GM19372 (cell line): ENCODE data around the gene DNAH1.

Experiments used
- ATAC-seq: cut with Tn5 transposase; IDR thresholded peaks from one replicate; pipeline ENCODE4 v1.9.1; 2021; ENCODE audit warnings: mild to moderate bottlenecking, low read depth, moderate library complexity; ENCODE audit not compliant: unreplicated experiment

Gene DNAH1

DNA sequence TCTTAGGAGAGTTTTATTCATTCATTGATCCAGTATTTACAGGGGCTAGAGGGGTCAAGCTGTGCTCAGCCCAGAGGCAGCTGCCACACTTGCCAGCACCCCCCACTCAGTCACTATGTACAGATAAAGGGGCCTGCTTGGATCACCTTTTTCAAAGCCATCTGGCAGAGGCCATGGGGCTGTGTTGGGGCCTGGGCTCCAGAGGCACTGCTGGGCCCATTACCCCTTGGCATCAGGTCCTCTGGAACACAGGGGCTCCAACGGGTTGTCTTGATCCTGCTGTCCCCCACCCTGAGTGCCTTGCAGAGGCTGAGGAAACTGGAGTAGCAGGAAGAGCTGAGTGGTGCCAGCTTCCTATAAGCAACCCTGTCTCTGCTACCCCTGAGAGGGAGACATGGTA, 84.9 kb downstream of the DNAH1 start:
- no peak for ATAC-seq

DNA sequence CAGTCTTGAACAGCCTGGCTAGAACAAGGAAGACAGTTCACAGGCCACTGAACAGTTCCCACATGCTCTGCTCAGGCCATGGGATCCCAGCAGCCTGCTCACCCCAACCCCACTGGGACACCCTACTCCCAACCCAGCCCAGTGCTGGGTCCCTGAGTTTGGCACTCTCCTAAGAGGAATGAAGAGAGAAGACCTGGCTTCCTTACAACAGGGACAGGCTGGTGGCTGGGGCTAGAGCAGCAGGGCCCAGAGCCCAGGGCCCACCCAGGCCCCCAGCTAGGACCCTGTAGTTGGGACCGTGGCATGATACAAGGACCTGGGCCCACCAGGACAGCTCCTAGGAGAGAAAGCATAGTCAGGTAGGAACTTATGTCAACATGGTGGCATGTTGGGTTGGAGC, 85.4 kb downstream of the DNAH1 start:
- no peak for ATAC-seq

DNA sequence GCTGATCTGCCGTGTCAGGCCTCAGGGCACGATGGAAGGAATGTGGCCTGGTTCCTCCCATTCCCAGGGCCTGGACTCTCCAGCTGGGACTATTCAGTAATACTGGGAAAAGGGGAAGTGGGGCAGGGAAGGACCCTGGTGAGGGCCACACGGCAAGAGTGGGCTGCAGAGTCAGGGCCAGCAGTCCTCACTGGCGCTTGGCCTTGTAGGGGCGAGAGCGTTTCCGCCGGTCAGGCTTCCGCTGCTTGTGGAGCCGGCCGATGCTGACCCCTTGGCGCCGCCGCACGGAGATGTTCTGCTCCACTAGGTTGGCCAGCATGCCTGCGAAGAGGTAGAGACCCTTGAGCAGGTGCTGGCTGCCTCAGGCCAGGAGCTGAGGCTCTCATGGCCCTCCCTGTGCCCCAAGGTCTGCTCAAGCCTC, 86.0 kb downstream of the DNAH1 start:
- no peak for ATAC-seq

DNA sequence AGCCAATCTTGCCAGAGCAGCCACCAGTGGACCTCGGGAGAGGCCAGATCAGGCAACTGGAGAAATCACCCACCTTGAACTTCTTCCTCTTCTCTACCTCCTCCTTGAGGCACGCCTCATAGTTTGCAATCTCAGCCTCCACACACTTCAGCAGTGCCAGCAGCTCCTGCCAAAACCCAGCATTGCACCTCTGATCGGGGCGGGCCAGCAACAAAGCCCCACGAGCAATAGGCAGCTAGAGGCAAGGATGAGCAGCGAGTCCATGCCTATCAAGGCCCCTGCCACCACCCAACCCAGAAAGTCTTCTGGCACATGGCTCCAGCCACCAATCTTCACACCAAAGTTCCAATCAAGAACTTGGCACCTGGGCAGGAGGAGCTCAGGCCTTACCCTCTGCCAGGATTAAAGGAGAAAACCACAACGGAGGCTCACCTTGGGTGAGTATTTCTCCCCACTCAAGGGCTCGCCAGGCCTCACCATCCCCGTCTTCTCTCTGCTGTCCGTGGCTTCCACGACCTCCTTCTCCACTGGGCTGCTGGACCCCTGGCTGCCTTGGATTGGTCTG, 86.7 kb downstream of the DNAH1 start:
- ATAC-seq = no peak

DNA sequence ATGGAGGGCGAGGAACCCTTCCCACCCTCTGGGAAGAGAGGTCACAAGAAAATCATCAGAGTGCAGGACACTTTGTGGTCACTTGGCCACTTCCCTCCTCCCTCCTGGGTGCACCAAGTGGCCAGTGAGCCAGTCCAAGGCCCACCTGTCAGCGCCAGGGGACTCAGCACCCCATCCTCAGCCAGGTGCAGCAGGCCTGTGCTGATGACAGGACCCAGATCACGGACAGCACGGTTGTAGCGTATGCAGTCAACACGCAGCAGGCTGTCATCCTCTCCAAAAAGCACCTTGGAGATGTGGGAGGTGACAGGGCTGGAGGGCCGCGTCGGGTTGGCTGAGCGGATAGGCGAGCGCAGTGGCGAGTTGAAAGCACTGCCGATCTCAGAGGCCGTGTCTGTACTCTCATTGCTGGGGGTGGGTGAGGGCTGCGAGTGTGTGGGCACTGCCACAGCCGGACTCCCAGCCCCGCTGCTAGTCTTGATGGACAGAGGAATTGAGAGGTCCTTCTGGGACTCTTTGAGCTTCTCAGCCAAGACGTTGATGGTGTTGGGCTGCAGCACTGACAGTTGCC, 87.2 kb downstream of the DNAH1 start:
- ATAC-seq = no peak

DNA sequence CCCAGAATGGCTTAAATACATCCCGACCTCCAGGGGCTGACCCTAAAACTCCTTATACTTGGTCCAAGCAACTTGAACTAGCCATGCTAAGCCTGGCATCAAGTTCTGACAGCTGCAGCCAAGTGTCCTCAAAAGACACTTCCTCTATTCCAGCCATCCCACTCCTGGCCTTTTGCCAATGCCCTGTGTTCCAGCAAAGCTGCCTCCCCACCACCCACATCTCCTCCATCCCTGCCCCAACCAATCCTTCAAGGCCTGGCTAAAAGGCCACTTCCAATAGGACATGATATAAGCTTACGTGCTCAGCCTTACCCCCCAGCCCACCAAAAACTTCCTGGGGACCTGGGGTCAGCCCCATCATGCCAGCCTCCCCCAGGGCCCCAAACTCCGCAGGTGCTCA, 87.8 kb downstream of the DNAH1 start:
- no peak for ATAC-seq

DNA sequence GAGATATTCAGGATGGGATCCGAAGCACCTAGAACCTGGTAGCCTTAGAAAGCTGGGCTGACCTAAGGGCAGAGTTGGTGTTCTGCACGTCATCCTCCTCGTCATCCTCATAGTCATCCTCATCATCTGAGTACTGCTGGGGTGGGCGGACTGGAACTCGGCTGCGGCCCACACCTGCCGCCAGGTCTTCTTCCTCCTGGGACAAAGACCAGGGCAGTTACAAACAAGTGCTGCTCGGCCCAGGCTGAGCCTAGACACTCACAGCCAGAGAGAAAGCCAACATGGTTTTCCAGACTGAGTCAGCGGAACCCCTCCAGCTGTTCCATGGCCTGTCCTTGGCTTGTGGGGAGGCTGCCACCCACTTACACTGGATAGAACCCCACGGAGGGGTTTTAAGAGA, 88.3 kb downstream of the DNAH1 start:
- ATAC-seq = no peak

DNA sequence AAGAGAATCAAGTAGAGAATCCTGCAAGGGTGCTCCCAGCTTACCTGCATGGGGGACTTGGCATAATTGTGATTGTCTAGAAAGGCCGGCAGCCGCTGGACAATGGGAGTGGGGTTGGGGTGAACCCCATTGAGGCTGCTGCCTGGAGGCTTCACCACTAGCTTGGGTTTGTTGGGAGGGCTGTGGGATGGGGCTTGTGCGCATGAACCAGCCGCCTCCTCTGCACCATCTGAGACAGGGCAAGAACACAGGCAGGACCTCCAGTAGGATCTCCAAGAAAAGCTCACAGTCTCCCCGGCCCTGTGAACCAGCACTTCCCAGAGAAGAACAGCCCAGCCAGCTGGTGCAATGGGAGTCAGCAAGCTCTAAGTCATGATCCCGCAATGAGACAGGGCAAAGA, 88.9 kb downstream of the DNAH1 start:
- no peak for ATAC-seq

DNA sequence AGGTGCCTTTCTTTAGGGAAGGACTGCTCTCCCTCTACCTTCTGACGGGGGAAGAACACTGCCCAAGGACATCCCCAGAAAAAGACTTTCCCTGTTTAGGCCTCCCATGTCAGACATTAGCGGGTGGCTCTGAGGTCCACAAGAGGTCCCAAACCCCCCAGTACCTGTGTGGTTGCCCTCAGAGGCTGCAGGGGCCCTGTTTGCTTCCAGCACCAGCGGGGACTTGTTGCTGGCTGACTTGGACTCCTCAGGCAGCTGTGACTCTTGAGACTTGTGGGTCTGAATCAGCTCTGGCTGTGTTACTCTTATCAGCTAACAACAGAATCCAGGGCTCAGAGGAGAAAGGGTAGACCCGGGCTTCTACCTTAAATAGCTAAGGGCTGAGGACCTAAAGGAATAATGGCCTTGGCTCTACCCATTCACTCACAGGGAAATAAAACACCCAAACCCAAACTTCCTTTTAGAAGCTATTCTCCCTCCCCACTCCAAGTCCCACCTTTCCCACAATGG, 89.5 kb downstream of the DNAH1 start:
- ATAC-seq = no peak

DNA sequence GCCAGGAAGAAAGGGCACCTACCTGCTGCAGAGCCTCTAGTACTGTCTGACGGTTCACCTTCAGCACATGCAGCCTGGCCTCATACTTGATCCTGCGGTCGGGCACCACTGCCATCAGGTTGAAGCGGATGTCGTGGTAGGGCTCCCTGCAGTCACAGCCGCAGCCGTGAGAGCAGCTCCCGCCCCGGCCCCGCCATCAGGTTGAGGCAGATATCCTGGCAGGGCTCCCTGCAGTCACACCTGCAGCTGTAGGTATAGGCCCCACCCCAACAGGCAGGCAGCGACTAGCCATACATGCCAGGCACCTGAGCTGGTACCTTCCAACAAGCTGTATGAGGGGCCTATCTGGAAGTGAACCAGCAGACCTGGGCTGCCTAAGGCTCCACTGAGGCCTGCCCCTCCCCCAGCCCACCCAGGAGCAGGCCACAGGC, 90.1 kb downstream of the DNAH1 start:
- ATAC-seq = no peak

DNA sequence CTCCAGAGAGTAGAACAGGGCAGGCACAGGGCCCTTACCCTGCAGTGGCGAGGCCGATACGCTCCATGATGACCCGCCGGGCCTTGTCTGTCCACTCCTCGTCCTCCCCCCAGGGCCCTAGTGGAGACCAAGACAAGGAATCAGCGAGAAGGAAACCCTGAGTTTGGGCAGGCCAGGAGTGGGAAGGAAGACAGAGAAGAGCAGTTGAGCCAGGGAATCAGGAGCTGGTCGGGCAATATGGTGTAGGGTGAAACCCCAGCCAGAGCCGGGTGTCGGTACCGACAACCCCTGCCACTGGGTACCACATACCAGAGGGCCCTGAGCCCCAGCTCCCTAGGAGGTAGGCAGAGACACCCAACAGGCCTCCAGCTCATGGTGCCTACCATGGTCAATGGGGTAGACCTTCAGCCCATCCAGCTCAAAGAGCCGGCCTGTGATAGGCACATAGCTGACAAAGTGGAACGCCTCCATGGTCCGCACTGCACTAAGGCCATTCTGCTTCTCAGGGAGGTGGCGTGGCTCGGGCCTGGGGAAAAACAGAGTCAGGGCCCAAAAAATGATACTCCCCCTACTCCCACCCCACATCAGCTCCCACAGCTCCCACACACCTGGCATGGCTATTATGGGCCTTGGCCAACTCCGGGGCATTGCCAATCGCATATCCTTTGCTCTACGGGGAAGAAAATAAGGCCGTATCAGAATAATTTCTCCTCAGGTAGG, 90.8 kb downstream of the DNAH1 start:
- ATAC-seq = no peak

DNA sequence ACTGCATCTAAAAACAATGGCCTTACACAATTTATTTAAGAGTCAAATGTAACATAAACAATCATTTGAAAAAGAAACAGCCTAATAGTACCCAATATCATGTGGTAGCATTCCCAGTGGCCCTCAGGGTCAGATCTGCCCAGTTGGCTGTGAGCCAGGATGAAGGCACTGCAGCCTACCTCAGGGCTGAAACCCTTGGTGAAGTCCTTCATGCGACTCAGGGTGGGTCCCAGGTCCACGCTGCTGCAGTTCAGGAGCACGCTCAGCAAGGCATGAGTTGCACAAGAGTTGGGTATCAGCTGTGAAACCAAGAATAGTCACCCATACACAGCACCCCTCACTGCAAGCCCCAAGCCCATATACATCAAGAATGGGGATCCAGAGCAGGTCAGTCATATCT, 91.7 kb downstream of the DNAH1 start:
- ATAC-seq = no peak

DNA sequence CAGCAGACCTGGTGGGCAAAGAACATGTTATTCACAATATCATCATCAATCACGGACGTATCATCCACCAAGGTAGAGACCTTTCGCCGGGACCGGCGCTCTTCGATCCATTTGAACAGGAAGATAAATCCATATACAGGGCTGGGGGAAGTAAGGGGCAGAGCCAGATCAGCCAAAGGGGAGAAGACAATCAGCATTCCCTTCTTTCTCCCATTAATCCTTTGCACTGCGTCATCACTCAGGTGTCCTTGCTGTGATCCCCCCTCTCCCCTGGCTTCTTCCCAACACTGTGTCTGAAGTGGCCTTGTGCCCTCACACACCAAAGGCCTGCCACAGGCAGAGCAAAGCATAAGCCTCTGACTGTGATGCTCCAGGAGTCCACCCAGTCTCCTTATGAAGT, 92.3 kb downstream of the DNAH1 start:
- no peak for ATAC-seq

DNA sequence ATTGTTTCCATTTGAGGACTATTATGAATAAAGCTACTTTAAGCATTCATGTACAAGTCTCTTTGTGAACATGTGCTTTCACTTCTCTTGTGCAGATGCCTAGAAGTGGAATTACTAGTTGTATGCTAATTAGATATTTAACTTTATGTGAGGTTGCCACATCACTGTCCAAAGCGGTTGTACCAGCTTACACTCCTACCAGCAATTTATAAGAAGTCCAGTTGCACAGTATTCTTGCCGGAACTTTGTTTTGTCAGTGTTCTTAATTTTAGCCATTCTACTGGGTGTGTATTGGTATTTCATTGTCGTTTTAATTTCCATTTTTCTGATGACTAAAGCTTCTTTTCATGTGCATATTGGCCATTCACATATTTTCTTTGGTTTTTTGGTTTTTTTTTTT, 99.7 kb downstream of the DNAH1 start:
- ATAC-seq = no peak

DNA sequence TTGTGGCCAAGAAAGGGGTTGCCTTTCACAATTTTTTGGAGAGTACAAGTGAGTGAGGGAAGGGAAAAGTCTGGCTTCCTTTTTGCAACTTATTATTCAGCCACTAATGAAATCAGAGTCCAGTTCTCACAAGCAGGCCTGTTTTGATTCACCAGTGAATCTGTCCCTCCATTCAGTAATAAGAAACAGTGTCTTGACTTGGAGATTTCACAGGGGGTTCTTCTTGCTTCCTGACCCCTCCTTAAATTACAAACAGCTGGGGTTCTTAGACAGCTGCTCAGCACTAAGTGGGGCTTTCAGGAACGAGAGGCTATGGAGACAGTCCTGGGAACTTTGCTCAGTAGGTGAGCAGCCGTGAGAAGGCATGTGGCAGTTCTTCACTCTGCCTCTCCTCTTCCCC, 104.3 kb downstream of the DNAH1 start:
- no peak for ATAC-seq

DNA sequence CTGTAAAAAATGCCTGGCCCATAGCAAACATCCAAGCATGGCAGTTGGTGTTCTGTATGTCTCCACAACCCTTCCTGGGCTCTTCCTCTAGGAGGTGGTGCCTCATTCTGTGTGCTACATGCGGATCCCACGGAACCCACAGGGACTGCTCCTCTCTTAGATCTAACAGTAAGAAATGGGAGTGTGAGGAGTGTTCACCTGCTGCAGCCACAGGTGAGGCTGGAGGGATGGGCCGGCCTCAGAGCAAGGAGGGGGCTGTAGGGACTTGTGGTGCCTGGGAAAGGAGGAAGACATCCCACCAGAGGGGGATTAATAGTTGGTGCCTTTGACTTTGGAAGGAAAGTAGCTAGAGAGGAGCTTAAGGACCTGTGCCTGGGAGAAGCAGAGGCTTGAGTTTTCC, 106.5 kb downstream of the DNAH1 start:
- ATAC-seq = no peak

DNA sequence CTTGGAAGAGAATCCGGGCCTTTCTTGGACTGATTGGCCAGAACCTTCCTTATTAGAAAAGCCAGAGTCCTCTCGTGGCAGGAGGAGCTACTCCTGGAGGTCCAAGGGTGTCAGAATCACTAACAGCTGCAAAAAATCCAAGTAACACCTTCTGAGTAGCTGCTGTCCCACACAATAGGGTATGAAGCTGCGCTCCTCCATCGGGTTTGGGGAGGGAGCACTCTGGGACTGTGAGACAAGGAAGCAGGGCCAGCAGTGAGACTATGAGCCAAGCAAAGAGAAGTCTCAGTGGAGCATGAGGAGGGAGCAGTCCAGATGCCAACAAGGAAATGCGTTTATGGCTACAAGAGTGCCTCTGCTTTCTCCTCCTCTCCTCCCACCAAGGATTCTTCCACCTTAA, 107.1 kb downstream of the DNAH1 start:
- no peak for ATAC-seq

DNA sequence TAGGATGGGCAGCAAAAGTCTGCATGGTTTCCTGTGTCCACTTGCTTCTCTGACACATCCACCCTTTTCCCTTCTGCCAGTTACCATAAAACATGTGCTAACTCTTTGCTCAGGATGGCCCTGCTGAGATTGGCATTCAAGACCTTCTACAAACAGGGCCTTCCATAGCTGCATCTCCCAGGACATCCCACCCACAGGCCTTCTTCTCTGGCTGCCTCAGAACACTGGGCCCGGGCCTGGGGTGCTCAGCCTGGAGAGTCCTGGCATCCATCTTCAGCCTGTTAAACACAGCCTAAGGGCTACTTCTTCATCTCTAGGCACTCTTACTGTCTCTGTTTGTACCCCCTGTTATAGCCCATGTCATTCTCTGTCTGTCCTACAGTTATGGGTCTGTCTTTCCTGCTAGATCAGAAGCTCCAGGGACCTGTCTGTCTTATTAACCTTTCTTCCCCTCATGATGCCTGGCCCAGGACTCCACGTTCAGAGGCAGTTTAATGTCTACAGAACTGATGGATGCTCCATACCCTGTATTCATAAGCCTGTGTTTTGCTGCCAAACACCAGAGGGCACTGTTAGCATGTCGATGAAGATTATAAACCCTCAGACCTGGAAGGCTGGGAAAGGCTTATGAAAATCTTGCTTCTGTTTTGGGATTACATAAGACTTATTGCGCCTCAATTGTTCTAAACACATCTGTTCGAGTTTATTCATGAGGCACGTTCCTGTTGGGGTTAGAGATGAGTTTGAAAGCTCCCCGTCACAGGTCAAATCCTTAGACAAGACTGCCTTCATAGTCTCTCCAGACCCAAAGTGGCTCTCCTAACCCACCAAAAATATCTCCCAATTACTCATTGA, 112.3 kb downstream of the DNAH1 start:
- no peak for ATAC-seq

DNA sequence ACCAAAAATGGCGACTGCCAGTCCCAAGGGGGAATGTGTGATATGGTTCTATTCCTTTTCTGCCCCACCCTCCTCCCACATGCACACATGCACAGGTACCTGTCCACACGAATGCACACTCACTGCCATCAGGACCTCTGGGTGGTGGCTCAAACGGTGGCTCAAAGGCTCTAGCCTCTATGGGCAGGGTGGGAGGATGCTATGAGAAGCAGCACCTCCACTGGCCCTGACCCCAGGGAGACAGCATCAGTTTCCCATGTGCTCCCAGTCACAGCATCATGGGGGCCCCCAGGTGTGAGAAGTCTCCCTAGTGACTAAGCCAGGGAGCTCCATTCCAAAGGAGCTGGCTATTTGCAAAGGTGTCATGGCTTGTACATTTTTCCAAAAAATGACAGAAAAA, 112.9 kb downstream of the DNAH1 start:
- ATAC-seq = no peak

DNA sequence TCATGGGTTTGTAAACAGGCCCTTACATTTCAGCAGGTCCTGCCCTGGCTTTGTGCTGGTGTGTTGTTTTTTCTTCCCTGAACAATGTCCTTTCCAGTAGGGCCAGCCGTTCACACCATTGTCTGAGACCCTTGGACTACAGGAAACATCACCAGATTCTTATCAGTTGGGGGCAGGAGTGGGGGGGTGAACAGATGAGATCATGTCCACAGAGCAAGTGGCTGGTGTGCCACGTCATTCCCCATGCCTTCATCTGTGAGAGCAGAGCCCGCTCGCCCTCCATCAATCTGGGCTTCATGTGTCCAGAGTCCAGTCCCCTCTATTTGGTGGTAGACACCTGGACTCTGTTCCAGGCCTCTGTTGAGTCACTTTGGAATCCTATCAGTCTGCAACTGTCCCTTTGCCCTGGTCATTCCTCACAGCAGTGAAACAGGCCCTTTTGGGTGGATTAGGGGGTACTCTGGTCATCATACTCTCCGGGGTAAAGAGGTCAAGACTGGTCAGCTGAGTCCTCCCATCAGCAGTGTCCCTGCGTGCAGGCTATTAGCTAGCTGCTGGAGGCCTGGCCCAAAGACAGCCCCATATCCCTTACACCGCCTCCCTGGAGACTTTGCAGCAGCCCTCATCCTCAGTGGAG, 113.8 kb downstream of the DNAH1 start:
- ATAC-seq = no peak

DNA sequence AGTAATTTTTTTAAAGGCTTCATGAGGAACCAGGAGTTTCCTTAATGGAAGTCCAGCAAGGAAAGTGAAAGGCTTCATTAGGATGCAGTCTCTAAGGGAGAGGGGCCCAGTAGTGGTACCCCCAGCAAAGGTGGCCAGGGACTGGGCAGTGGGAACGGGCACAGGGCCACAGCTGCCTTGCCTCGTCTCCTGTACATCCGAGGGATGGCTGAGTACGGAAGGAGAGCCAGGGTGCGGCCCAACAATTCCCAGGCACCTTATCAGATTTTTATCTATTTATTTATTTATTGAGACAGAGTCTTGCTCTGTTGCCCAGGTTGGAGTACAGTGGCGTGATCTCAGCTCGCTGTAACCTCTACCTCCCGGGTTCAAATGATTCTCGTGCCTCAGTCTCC, 114.3 kb downstream of the DNAH1 start:
- no peak for ATAC-seq
